HFFc6 (cell line): ENCODE data around the gene PIAS4. TPM values are rescaled to one million over a fixed set of nuclear protein-coding genes. Genes with fewer than 3 reads are reported as not detected.

Source experiments
- DNase-seq: peaks from one replicate; pipeline ENCODE4 v3.0.0-alpha.2; 2018
- H3K27ac Mint-ChIP-seq: 2 replicates; pipeline ENCODE4 v1.8.0; 2020; ENCODE audit warnings: mild to moderate bottlenecking, mixed read lengths
- H3K27me3 Mint-ChIP-seq: 2 replicates; pipeline ENCODE4 v1.8.0; 2021; ENCODE audit warnings: mild to moderate bottlenecking, moderate library complexity, mixed read lengths; ENCODE audit not compliant: insufficient read depth
- H3K36me3 Mint-ChIP-seq: 2 replicates; pipeline ENCODE4 v1.8.0; 2021; ENCODE audit warnings: low read depth, mixed read lengths
- H3K4me1 Mint-ChIP-seq: 2 replicates; pipeline ENCODE4 v1.8.0; 2020; ENCODE audit warnings: low read depth, mixed read lengths
- H3K4me3 Mint-ChIP-seq: 2 replicates; pipeline ENCODE4 v1.8.0; 2020; ENCODE audit warnings: mild to moderate bottlenecking, moderate library complexity, mixed read lengths
- H3K9me3 Mint-ChIP-seq: 2 replicates; pipeline ENCODE4 v1.8.0; 2020; ENCODE audit warnings: mild to moderate bottlenecking, mixed read lengths
- long read RNA-seq: library from polyadenylated mRNA; unstranded; transcript quantifications from one replicate; pipeline ENCODE4 v2.0.0, GENCODE V29; 2019
- total RNA-seq, 6 experiments: library from RNA; stranded (reverse); fragmentation: NEBNext Ultra II Directional; extraction: Animal tissue kit (Norgen Biotek cat#: 25700); gene quantifications; 2 replicates in 1 of 6; 3 replicates in 5 of 6; pipeline ENCODE4 v1.2.3, GENCODE V29; 2021
- TF ChIP-seq, protein P1 (sequence below): fragments of 200-600 bp; sonication (generic); IDR thresholded peaks from 2 replicates; pipeline ENCODE4 v1.5.0; 2021; ENCODE audit warnings: antibody characterized with exemption, mild to moderate bottlenecking

The PIAS4 gene, protein sequence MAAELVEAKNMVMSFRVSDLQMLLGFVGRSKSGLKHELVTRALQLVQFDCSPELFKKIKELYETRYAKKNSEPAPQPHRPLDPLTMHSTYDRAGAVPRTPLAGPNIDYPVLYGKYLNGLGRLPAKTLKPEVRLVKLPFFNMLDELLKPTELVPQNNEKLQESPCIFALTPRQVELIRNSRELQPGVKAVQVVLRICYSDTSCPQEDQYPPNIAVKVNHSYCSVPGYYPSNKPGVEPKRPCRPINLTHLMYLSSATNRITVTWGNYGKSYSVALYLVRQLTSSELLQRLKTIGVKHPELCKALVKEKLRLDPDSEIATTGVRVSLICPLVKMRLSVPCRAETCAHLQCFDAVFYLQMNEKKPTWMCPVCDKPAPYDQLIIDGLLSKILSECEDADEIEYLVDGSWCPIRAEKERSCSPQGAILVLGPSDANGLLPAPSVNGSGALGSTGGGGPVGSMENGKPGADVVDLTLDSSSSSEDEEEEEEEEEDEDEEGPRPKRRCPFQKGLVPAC
- 10 to 100 TPM; 20.0 to 26.0 (median 23.3) TPM for total RNA-seq
- long read RNA-seq, transcript PIAS4-201 (11 exons, 3,159 nt) = major isoform, 24 of 26 reads
- long read RNA-seq, partial matches to known transcripts = 0 of 26 reads
- long read RNA-seq, other reads (novel, unspliced or antisense) = 2 of 26 reads

DNA sequence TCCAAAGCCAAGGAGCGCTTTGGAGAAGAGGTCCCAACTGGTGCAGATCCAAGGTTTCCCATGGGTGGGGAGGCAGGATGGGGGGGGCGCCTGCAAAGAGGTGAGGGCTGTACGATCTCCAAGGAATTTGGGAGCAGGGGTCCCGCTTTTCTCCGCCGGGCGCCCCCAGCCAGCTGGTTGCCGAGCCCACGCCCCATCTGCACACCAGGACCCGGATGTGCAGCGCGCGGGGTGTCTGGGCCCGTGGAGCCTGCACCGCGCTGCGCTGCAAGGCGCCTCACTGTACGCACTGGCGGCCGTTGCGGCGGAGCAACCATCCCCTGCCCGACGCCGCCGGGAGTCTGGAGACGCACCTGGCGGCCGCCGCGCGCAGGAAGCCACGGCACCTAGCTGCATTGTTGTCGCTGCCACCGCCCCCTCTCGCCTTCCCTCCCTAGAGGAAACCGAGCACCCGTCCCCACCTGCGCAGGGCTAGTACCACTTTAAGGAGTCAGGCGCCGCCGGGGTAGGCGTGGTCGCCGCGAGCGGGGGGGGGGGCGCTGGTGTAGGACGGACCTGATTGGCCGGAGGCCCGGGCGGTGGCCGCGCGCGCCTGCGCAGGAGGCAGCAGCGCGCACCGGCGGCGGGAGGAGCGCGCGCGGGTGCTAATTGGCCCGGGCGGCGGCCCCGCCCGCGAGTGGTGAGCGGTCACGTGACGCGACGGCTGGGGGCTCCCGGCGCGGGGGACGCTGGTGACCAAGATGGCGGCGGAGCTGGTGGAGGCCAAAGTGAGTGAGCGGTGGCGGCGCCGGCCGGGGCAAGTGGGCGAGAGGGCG lies at the start of gene PIAS4:
Gene PIAS4, plus strand, starts transcription at position 716 of the 815 bp plus-strand sequence. Its CDS starts 25 bp downstream, at position 741.
- DNase-seq = peak; percentile 86
- Mint-ChIP-seq H3K36me3 (no peaks in the 10 kb centered on the region), H3K27me3 (0 out of 2 replicates have a peak, but pooled peaks cover 2% of the 10 kb centered on the region), H3K4me3 (peak within 1 kb of the TSS; percentile 88), H3K9me3 (no peaks in the 10 kb centered on the region), H3K4me1 (peaks cover 19% of the 10 kb centered on the region), H3K27ac (peak within 1 kb of the TSS; percentile 10; the same call in 1 of the 2 replicates)
- TF ChIP-seq, protein P1, sequence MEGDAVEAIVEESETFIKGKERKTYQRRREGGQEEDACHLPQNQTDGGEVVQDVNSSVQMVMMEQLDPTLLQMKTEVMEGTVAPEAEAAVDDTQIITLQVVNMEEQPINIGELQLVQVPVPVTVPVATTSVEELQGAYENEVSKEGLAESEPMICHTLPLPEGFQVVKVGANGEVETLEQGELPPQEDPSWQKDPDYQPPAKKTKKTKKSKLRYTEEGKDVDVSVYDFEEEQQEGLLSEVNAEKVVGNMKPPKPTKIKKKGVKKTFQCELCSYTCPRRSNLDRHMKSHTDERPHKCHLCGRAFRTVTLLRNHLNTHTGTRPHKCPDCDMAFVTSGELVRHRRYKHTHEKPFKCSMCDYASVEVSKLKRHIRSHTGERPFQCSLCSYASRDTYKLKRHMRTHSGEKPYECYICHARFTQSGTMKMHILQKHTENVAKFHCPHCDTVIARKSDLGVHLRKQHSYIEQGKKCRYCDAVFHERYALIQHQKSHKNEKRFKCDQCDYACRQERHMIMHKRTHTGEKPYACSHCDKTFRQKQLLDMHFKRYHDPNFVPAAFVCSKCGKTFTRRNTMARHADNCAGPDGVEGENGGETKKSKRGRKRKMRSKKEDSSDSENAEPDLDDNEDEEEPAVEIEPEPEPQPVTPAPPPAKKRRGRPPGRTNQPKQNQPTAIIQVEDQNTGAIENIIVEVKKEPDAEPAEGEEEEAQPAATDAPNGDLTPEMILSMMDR = no peak; the same call in 1 of the 2 replicates

DNA sequence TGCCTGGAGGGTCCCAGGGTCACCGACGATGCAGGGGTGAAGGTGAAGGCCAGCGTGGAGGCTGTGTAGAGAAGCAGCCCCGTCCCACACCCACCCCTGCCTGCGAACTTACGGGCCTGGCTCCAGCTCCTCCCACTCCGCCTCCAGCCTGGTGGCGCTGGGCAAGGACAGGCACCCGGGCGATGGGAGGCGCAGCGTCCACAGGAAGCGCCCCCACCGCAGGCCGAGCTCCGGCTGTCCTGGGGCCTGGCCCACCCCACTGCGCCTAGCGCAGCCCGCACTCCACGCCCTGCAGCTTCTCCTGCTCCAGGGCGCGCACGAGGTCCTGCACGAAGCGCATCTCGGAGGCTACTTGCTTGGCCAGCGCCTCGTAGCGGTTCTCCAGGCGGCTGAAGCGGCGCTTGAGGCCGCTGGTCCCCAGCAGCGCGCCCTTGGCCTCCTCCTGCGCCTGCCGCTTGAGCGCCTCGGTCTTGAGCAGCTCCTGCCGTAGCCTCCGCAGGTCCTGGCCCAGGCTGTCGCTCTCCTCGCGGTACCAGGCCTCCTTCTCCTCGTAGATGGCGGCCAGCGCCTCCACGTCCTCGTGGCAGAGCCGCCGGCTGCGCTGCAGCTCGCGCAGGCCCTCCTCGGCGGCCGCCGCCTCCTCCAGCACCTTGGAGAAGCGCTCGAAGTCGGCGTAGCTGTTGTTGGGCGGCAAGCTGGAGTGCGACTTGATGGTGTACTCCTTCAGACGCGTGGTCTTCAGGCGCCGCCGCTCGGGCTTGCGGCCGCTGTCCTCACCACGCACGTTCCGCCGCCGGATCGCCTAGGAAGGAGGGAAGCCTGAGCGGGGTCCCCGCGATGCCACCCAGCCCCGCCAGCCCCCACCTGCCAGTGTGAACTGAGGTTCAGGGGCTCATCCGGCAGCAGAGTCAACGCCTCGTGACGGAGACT lies 48.4 kb upstream of the PIAS4 start:
- peaks cover 8% of the 10 kb centered on the region for H3K4me1 Mint-ChIP-seq
- H3K36me3 Mint-ChIP-seq = peaks cover 7% of the 10 kb centered on the region
- H3K27me3 Mint-ChIP-seq = peaks cover 11% of the 10 kb centered on the region
- no peak for DNase-seq
- H3K4me3 Mint-ChIP-seq = no peak overlapping the region
- TF ChIP-seq, protein P1 = no peak
- H3K27ac Mint-ChIP-seq = no peak overlapping the region
- no peaks in the 10 kb centered on the region for H3K9me3 Mint-ChIP-seq

DNA sequence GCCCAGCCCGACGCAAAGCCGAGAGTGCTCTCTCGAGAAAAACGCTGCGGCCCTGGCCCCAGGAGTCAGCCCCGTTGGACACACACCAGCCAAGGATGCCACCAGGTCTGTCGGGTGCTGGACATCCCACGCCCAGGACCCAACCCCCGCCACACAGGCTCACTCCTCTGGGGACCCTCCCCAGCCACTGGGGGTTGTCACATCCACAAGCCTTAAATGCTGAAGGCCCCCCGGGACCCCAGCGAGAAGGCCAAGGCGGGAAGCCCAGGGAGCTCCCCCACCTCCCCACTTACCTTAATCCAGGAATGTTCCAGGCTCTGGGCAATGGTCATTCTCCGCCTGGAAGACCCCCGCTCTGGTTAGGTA lies 47.8 kb upstream of the PIAS4 start:
- H3K4me3 Mint-ChIP-seq = no peak overlapping the region
- peaks cover 7% of the 10 kb centered on the region for H3K36me3 Mint-ChIP-seq
- no peaks in the 10 kb centered on the region for H3K9me3 Mint-ChIP-seq
- no peak for DNase-seq
- H3K4me1 Mint-ChIP-seq = peaks cover 8% of the 10 kb centered on the region
- H3K27ac Mint-ChIP-seq = no peak overlapping the region
- TF ChIP-seq, protein P1 = no peak
- H3K27me3 Mint-ChIP-seq = peaks cover 5% of the 10 kb centered on the region

DNA sequence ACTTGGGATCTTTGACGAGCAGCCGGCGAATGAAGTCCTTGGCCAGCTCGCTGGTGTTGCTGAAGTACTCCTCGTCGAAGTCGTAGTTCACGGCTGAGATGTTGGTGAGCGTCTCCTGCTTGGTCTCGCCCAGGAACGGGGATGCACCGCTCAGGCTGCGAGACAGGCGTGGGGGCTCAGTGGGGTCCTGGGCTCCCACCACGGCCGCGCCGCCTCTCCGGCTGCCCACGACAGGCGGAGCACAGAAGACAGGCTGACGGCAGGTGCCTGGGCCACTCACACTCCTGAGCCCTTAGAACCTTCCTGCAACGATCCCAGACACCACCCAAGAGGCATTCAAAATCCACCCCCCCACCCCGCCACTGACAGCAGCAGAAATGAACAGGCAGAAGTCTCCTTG lies 46.5 kb upstream of the PIAS4 start:
- peaks cover 11% of the 10 kb centered on the region for H3K36me3 Mint-ChIP-seq
- peaks cover 2% of the 10 kb centered on the region for H3K27me3 Mint-ChIP-seq
- no peak for DNase-seq
- no peak overlapping the region for H3K27ac Mint-ChIP-seq
- TF ChIP-seq, protein P1 = no peak
- H3K4me1 Mint-ChIP-seq = peaks cover 8% of the 10 kb centered on the region
- H3K9me3 Mint-ChIP-seq = no peaks in the 10 kb centered on the region
- H3K4me3 Mint-ChIP-seq = no peak overlapping the region
